Neural cell (in vitro differentiated cells): ENCODE measurements around the gene NPAS3.

Experiments used
- EP300 ChIP-seq: fragments of 450-650 bp; conservative IDR thresholded peaks from 2 replicates; pipeline ENCODE4 v1.6.1; 2014; ENCODE audit warnings: antibody characterized with exemption, mild to moderate bottlenecking, moderate library complexity; ENCODE audit not compliant: poor library complexity, severe bottlenecking
- POLR2AphosphoS5 ChIP-seq: IDR thresholded peaks from 2 replicates; pipeline ENCODE4 v1.6.1; 2012
- RAD21 ChIP-seq: fragments of 450-650 bp; conservative IDR thresholded peaks from 2 replicates; pipeline ENCODE4 v1.6.1; 2014; ENCODE audit warnings: antibody characterized with exemption, mild to moderate bottlenecking, moderate library complexity
- TF ChIP-seq, protein P1 (sequence below): IDR thresholded peaks from 2 replicates; pipeline ENCODE4 v1.6.1; 2012; ENCODE audit warnings: borderline replicate concordance
- TF ChIP-seq, protein P2 (sequence below): fragments of 450-650 bp; IDR thresholded peaks from 2 replicates; pipeline ENCODE4 v1.5.1; 2014; ENCODE audit warnings: antibody characterized with exemption, mild to moderate bottlenecking, moderate library complexity; ENCODE audit not compliant: poor library complexity, severe bottlenecking

DNA sequence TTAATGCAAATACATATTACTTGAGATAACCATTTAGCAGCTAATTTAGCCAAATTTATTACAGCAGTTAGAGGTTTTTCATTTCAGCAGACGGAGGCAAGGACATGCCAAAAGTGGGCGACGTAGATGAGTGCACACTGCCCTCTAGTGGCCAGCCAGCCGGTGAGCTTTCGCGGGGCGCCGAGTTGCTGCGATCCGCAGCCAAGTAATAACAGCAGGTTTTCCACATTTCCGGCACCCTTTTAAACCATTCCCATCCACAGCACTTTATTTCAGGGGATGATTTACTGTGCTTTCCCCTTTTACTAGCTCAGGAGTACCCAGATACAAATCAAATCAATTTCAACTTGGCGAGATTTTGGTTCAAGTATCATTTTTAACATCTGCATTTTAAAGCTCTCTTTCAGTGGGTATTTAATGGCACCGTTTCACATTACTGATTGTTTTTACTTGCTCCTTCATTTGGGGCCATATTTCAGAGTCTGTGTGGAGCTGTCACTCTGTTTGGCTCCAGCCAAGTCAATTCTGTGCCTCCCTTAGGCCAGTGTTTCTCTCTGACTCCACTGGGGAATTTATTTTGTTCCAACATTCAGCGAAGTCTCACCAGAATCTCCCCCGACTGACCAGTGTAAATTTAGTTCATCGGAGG, 854.2 kb downstream of the NPAS3 start:
- TF ChIP-seq RAD21 (peak; percentile 97), POLR2AphosphoS5 (no peak), EP300 (no peak)
- TF ChIP-seq, protein P1, sequence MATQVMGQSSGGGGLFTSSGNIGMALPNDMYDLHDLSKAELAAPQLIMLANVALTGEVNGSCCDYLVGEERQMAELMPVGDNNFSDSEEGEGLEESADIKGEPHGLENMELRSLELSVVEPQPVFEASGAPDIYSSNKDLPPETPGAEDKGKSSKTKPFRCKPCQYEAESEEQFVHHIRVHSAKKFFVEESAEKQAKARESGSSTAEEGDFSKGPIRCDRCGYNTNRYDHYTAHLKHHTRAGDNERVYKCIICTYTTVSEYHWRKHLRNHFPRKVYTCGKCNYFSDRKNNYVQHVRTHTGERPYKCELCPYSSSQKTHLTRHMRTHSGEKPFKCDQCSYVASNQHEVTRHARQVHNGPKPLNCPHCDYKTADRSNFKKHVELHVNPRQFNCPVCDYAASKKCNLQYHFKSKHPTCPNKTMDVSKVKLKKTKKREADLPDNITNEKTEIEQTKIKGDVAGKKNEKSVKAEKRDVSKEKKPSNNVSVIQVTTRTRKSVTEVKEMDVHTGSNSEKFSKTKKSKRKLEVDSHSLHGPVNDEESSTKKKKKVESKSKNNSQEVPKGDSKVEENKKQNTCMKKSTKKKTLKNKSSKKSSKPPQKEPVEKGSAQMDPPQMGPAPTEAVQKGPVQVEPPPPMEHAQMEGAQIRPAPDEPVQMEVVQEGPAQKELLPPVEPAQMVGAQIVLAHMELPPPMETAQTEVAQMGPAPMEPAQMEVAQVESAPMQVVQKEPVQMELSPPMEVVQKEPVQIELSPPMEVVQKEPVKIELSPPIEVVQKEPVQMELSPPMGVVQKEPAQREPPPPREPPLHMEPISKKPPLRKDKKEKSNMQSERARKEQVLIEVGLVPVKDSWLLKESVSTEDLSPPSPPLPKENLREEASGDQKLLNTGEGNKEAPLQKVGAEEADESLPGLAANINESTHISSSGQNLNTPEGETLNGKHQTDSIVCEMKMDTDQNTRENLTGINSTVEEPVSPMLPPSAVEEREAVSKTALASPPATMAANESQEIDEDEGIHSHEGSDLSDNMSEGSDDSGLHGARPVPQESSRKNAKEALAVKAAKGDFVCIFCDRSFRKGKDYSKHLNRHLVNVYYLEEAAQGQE: no peak
- TF ChIP-seq, protein P2, sequence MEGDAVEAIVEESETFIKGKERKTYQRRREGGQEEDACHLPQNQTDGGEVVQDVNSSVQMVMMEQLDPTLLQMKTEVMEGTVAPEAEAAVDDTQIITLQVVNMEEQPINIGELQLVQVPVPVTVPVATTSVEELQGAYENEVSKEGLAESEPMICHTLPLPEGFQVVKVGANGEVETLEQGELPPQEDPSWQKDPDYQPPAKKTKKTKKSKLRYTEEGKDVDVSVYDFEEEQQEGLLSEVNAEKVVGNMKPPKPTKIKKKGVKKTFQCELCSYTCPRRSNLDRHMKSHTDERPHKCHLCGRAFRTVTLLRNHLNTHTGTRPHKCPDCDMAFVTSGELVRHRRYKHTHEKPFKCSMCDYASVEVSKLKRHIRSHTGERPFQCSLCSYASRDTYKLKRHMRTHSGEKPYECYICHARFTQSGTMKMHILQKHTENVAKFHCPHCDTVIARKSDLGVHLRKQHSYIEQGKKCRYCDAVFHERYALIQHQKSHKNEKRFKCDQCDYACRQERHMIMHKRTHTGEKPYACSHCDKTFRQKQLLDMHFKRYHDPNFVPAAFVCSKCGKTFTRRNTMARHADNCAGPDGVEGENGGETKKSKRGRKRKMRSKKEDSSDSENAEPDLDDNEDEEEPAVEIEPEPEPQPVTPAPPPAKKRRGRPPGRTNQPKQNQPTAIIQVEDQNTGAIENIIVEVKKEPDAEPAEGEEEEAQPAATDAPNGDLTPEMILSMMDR: peak; percentile 92
